Adrenal gland (tissue), 5 donors: ENCODE results near the gene C19orf25.

Experiments used
- POLR2A ChIP-seq, 2 donors: fragments of 450-650 bp; IDR thresholded peaks; one replicate each; pipeline ENCODE4 v1.6.1; 2017; ENCODE audit warnings: antibody characterized with exemption in 2 of 2, mild to moderate bottlenecking in 2 of 2, moderate library complexity in 1 of 2
- TF ChIP-seq, protein P1 (sequence below), 6 experiments: fragments of 450-650 bp in 4 of 6; fragments of 200-600 bp in 2 of 6; sonication (generic) in 1 of 6; IDR thresholded peaks; 1 replicate in 5 of 6; 2 replicates in 1 of 6; pipeline versions ENCODE4 v1.5.1 to v1.8.0; 2016 to 2021; ENCODE audit warnings: antibody characterized with exemption in 6 of 6, mild to moderate bottlenecking in 2 of 6, moderate library complexity in 1 of 6
- donor health status: DM: no; HTN: no; CAD: no.

DNA sequence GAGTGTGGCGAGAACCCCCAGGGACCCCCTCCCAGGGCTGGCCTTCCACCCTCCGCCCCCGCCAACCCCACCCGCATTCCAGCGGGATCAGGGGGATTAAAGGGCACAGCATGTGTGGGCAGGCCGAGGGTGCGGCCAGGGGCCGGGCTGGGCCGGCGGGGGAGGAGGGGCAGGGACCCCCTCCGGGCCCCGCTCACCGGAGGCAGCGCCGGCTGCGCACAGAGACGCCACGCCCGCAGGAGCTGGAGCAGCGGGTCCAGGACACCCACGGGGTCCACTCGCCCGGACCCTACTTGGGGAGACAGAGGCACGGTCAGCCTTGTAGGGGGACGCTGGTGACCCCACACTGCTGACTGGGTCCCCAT is 31.4 kb upstream of the C19orf25 start:
- TF ChIP-seq, protein P1, sequence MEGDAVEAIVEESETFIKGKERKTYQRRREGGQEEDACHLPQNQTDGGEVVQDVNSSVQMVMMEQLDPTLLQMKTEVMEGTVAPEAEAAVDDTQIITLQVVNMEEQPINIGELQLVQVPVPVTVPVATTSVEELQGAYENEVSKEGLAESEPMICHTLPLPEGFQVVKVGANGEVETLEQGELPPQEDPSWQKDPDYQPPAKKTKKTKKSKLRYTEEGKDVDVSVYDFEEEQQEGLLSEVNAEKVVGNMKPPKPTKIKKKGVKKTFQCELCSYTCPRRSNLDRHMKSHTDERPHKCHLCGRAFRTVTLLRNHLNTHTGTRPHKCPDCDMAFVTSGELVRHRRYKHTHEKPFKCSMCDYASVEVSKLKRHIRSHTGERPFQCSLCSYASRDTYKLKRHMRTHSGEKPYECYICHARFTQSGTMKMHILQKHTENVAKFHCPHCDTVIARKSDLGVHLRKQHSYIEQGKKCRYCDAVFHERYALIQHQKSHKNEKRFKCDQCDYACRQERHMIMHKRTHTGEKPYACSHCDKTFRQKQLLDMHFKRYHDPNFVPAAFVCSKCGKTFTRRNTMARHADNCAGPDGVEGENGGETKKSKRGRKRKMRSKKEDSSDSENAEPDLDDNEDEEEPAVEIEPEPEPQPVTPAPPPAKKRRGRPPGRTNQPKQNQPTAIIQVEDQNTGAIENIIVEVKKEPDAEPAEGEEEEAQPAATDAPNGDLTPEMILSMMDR (IDR thresholded peaks at IDR 0.05): no peak
- no peak for TF ChIP-seq POLR2A (IDR thresholded peaks at IDR 0.05)
